Natural killer cell (primary cell): Measurements from ENCODE around the gene GRID2. TPM values are rescaled to one million over a fixed set of nuclear protein-coding genes. Genes with fewer than 3 reads are reported as not detected.

Source experiments
- ATAC-seq, 3 donors: fragments of 150-1000 bp in 2 of 3; fragments of 200-7000 bp in 1 of 3; cut with Tn5 transposase; 1 replicate in 1 of 3; 2 replicates in 2 of 3; pipeline ENCODE4 v1.10.0; 2021; ENCODE audit warnings: mild to moderate bottlenecking in 2 of 3, moderate library complexity in 2 of 3
- DNase-seq, 2 donors: peaks; one replicate each; pipeline versions ENCODE4 v3.0.0 to v3.0.0-alpha.2; 2013 to 2021; ENCODE audit warnings: mixed read lengths in 1 of 2
- H3K27ac ChIP-seq: one replicate; pipeline ENCODE4 v1.5.1; 2013; ENCODE audit warnings: mild to moderate bottlenecking, low read length
- H3K27me3 ChIP-seq: one replicate; pipeline ENCODE4 v1.6.1; 2013; ENCODE audit warnings: low read length; ENCODE audit not compliant: control insufficient read depth, insufficient read depth
- H3K36me3 ChIP-seq: one replicate; pipeline ENCODE4 v1.6.1; 2013; ENCODE audit warnings: low read length; ENCODE audit not compliant: control insufficient read depth, insufficient read depth
- H3K4me1 ChIP-seq: one replicate; pipeline ENCODE4 v1.6.1; 2013; ENCODE audit warnings: low read length; ENCODE audit not compliant: control insufficient read depth, insufficient read depth
- H3K4me3 ChIP-seq: one replicate; pipeline ENCODE4 v1.5.1; 2013; ENCODE audit warnings: low read length
- H3K9me3 ChIP-seq: one replicate; pipeline ENCODE4 v1.6.1; 2013; ENCODE audit warnings: low read length; ENCODE audit not compliant: control insufficient read depth, insufficient read depth
- H3K27ac Mint-ChIP-seq, 2 donors: one replicate each; pipeline ENCODE4 v1.8.0; 2022; ENCODE audit warnings: mild to moderate bottlenecking in 2 of 2, mixed read lengths in 2 of 2, moderate library complexity in 1 of 2
- H3K27me3 Mint-ChIP-seq, 2 donors: one replicate each; pipeline ENCODE4 v1.8.0; 2022; ENCODE audit warnings: low read depth in 2 of 2, mixed read lengths in 2 of 2
- H3K36me3 Mint-ChIP-seq: one replicate; pipeline ENCODE4 v1.8.0; 2022; ENCODE audit warnings: mixed read lengths
- H3K4me1 Mint-ChIP-seq, 2 donors: one replicate each; pipeline ENCODE4 v1.8.0; 2022; ENCODE audit warnings: mixed read lengths in 2 of 2
- H3K4me3 Mint-ChIP-seq: one replicate; pipeline ENCODE4 v1.8.0; 2022; ENCODE audit warnings: mild to moderate bottlenecking, moderate library complexity, mixed read lengths
- H3K9me3 Mint-ChIP-seq, 2 donors: one replicate each; pipeline ENCODE4 v1.8.0; 2022; ENCODE audit warnings: mixed read lengths in 2 of 2
- CTCF ChIP-seq: fragments of 200-600 bp; IDR thresholded peaks from one replicate; pipeline ENCODE4 v1.8.0; 2022; ENCODE audit warnings: antibody characterized with exemption
- WGBS: methylation state at CpG from one replicate; pipeline ENCODE4 v1.1.7; 2013; ENCODE audit warnings: missing lambda C conversion rate; ENCODE audit not compliant: insufficient coverage; 5-methylcytosine and 5-hydroxymethylcytosine counted together
- intact Hi-C: fragments of 100-400 bp; cut with micrococcal nuclease; formaldehyde crosslinking; loops from one replicate; pipeline ENCODE4 v1.14.2; 2022
- total RNA-seq, 4 donors: library from RNA; stranded (reverse); fragments of 120-200 nt in 1 of 4; gene quantifications; one replicate each; pipeline versions ENCODE4 v1.2.3 to v1.2.4, GENCODE V29; 2013 to 2022

The GRID2 gene
- total RNA-seq, 3 donors from 2014 or later (not counting 1 experiment from before 2014, with no cell fraction given), result not detected

DNA sequence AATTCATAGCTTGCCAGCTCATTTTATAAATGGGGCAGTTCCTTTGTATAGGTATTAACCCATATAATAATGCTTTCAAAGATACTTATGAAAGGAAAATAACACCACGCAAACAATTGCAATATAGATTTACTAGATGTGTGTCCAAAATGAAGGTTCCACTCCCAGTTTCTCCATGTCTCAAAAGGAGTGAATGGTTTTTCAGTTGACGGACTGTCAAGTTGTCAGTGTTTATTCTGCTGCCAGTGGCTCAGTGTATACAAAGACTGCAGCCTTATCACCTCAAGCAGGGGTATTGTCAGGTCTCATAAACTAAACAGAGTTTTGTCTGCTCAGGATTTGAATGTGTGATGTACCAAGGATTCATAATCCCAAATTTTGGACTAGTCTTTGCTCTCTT lies 939.5 kb downstream of the GRID2 start:
- no peaks in the 10 kb centered on the region for H3K4me1 Mint-ChIP-seq
- H3K4me1 ChIP-seq, result no peaks in the 10 kb centered on the region
- TF ChIP-seq CTCF, result no peak
- peaks cover 9 to 12% of the 10 kb centered on the region in 2 donors for H3K9me3 Mint-ChIP-seq
- peaks cover 3% of the 10 kb centered on the region for H3K9me3 ChIP-seq
- DNase-seq (no peak), ATAC-seq (no peak)
- no peak overlapping the region for H3K4me3 ChIP-seq
- no peaks in the 10 kb centered on the region for H3K27me3 Mint-ChIP-seq
- H3K27me3 ChIP-seq, result no peaks in the 10 kb centered on the region
- WGBS, result 95% methylated on average over 2 of the region's 2 CpGs
- no peak overlapping the region for H3K27ac ChIP-seq
- intact Hi-C loops, result no loop called here
- H3K27ac Mint-ChIP-seq, result no peak overlapping the region
- no peak overlapping the region for H3K4me3 Mint-ChIP-seq
- H3K36me3 ChIP-seq, result no peaks in the 10 kb centered on the region
- H3K36me3 Mint-ChIP-seq, result no peaks in the 10 kb centered on the region

- H3K27ac Mint-ChIP-seq, result no peak overlapping the region
- no peaks in the 10 kb centered on the region for H3K27me3 Mint-ChIP-seq
- Histone ChIP-seq H3K9me3 (peaks cover 2% of the 10 kb centered on the region), H3K4me1 (no peaks in the 10 kb centered on the region), H3K36me3 (no peaks in the 10 kb centered on the region), H3K27ac (no peak overlapping the region), H3K4me3 (no peak overlapping the region), H3K27me3 (no peaks in the 10 kb centered on the region)
- peaks cover 3 to 4% of the 10 kb centered on the region in 2 donors for H3K9me3 Mint-ChIP-seq
- ATAC-seq (no peak), DNase-seq (no peak)
- H3K4me3 Mint-ChIP-seq, result no peak overlapping the region
- TF ChIP-seq CTCF, result no peak
- H3K4me1 Mint-ChIP-seq, result no peaks in the 10 kb centered on the region
- H3K36me3 Mint-ChIP-seq, result no peaks in the 10 kb centered on the region
- intact Hi-C loops, result no loop called here
- WGBS, result 73% methylated on average over 3 of the region's 3 CpGs
Observed at GRCh38 chr4:93261207-93261606, 957.4 kb downstream of the GRID2 start.

- H3K9me3 Mint-ChIP-seq, result peaks cover 4 to 5% of the 10 kb centered on the region in 2 donors
- Histone ChIP-seq H3K27me3 (no peaks in the 10 kb centered on the region), H3K4me1 (no peaks in the 10 kb centered on the region), H3K36me3 (no peaks in the 10 kb centered on the region), H3K4me3 (no peak overlapping the region), H3K27ac (no peak overlapping the region), H3K9me3 (peaks cover 6% of the 10 kb centered on the region)
- intact Hi-C loops, result no loop called here
- DNase-seq (no peak), ATAC-seq (no peak)
- no peaks in the 10 kb centered on the region for H3K36me3 Mint-ChIP-seq
- H3K4me1 Mint-ChIP-seq, result no peaks in the 10 kb centered on the region
- H3K27me3 Mint-ChIP-seq, result no peaks in the 10 kb centered on the region
- TF ChIP-seq CTCF, result no peak
- WGBS, result no CpG with 5 or more reads among the region's 1 CpG
- H3K27ac Mint-ChIP-seq, result no peak overlapping the region
- no peak overlapping the region for H3K4me3 Mint-ChIP-seq
Observed at GRCh38 chr4:93263166-93263565, 959.4 kb downstream of the GRID2 start.

- Mint-ChIP-seq H3K4me3 (no peak overlapping the region), H3K27ac (no peak overlapping the region), H3K36me3 (no peaks in the 10 kb centered on the region), H3K9me3 (peaks cover 6 to 9% of the 10 kb centered on the region in 2 donors), H3K27me3 (no peaks in the 10 kb centered on the region), H3K4me1 (no peaks in the 10 kb centered on the region)
- Histone ChIP-seq H3K4me1 (no peaks in the 10 kb centered on the region), H3K27me3 (no peaks in the 10 kb centered on the region), H3K27ac (no peak overlapping the region), H3K36me3 (no peaks in the 10 kb centered on the region), H3K9me3 (peaks cover 6% of the 10 kb centered on the region), H3K4me3 (no peak overlapping the region)
- WGBS, result 100% methylated on average over 2 of the region's 3 CpGs
- ATAC-seq (no peak), DNase-seq (no peak)
- no peak for TF ChIP-seq CTCF
- intact Hi-C loops, result no loop called here
Observed at GRCh38 chr4:93267747-93268146, 964.0 kb downstream of the GRID2 start.
